ENCODE results near the gene SYNJ1.

- TF ChIP-seq CTCF (conservative IDR thresholded peaks at IDR 0.05; ENCODE audit: low read depth in 2 of 2) (no peak), POLR2AphosphoS5 (IDR thresholded peaks at IDR 0.05; ENCODE audit: low read depth) (no peak), EZH2 (IDR thresholded peaks at IDR 0.05; ENCODE audit: low read depth, unreplicated experiment) (no peak)
- TF ChIP-seq, protein P1, sequence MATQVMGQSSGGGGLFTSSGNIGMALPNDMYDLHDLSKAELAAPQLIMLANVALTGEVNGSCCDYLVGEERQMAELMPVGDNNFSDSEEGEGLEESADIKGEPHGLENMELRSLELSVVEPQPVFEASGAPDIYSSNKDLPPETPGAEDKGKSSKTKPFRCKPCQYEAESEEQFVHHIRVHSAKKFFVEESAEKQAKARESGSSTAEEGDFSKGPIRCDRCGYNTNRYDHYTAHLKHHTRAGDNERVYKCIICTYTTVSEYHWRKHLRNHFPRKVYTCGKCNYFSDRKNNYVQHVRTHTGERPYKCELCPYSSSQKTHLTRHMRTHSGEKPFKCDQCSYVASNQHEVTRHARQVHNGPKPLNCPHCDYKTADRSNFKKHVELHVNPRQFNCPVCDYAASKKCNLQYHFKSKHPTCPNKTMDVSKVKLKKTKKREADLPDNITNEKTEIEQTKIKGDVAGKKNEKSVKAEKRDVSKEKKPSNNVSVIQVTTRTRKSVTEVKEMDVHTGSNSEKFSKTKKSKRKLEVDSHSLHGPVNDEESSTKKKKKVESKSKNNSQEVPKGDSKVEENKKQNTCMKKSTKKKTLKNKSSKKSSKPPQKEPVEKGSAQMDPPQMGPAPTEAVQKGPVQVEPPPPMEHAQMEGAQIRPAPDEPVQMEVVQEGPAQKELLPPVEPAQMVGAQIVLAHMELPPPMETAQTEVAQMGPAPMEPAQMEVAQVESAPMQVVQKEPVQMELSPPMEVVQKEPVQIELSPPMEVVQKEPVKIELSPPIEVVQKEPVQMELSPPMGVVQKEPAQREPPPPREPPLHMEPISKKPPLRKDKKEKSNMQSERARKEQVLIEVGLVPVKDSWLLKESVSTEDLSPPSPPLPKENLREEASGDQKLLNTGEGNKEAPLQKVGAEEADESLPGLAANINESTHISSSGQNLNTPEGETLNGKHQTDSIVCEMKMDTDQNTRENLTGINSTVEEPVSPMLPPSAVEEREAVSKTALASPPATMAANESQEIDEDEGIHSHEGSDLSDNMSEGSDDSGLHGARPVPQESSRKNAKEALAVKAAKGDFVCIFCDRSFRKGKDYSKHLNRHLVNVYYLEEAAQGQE (IDR thresholded peaks at IDR 0.05; ENCODE audit: unreplicated experiment) = no peak
- TF ChIP-seq, protein P2, sequence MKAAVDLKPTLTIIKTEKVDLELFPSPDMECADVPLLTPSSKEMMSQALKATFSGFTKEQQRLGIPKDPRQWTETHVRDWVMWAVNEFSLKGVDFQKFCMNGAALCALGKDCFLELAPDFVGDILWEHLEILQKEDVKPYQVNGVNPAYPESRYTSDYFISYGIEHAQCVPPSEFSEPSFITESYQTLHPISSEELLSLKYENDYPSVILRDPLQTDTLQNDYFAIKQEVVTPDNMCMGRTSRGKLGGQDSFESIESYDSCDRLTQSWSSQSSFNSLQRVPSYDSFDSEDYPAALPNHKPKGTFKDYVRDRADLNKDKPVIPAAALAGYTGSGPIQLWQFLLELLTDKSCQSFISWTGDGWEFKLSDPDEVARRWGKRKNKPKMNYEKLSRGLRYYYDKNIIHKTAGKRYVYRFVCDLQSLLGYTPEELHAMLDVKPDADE (IDR thresholded peaks at IDR 0.05) = no peak
Observed at GRCh38 chr21:32605469-32605868, 122.3 kb downstream of the SYNJ1 start.
